ENCODE results near the gene RAB44. TPM values are rescaled to one million over a fixed set of nuclear protein-coding genes. Genes with fewer than 3 reads are reported as not detected.

Gene RAB44, protein sequence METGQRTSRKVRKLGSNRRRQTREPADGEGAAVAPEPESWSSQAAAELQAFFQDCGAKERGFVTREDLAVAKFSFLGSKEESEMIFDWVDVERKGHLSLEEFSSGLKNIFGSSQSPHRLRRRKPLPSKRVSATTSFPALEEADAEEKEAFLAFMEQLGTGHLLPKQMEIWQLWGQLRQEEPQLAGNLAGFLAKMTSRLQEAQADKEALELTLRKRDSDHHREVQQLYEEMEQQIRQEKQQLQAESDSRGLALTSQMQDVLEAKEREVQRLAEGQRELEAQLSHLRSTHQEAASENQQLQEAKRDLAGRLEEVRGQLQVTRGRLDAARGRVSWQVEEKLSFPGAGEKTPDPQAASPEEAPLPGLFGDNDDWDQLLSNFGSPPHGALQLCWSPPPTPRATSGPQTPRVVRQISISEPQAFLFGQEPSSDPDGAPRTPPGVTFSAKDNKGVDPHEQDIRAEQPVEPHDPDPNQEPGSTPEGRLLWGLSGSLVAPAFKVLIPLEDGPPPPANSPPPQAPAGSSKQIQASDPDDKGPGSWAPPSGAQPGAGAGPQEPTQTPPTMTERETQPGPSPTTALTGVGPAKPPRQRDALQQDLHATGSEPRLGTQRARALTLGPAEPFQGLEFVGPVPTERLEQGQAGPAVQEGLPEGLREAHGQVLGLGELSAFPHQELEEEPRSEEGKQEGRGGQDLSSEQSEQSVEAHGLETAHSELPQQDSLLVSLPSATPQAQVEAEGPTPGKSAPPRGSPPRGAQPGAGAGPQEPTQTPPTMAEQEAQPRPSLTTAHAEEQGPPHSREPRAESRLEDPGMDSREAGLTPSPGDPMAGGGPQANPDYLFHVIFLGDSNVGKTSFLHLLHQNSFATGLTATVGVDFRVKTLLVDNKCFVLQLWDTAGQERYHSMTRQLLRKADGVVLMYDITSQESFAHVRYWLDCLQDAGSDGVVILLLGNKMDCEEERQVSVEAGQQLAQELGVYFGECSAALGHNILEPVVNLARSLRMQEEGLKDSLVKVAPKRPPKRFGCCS
- 1.5 TPM for total RNA-seq

DNA sequence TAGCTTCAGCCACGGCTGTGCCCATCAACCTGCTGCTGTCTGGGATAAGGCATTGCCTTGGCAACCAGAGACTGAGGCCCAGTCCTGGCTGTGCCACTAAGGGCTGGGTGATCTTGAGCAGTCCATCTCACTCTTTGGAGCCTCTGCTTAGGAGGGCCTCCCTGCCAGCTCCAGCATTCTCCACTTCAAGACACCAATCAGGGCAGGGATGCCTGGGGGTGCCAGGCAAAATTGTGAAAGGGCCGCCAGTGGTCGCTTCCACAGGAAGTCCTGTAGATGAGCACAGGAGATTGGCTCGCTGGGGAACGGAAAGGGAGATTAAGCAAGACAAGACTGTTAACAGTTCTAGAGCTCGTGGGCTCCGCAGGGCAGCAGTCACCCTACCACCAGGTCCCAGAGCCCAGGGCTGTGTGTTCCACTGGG lies at the start of gene RAB44:
RAB44 (plus strand) TSS at position 346 of the 423 bp plus-strand sequence. CDS start 6,410 bp downstream, outside the sequence.

DNA sequence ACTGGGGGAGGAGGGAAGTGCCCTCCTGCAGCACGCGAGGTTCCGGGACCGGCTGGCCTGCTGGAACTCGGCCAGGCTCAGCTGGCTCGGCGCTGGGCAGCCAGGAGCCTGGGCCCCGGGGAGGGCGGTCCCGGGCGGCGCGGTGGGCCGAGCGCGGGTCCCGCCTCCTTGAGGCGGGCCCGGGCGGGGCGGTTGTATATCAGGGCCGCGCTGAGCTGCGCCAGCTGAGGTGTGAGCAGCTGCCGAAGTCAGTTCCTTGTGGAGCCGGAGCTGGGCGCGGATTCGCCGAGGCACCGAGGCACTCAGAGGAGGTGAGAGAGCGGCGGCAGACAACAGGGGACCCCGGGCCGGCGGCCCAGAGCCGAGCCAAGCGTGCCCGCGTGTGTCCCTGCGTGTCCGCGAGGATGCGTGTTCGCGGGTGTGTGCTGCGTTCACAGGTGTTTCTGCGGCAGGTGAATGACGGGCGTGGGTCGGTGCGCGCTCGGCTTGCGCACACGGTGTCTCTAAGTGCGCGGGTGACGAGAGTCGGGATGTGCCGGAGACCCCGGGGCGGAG lies 19.1 kb upstream of the RAB44 start, which contains the start of gene CDKN1A:
CDKN1A (plus strand) TSS at position 227 of the 555 bp plus-strand sequence. CDS start 5,388 bp downstream, outside the sequence.

Small RNAs within 50 kb of the gene (small RNA-seq; reads per million reads assigned to genes)
- gene RF00019 (ENCODE audit: low replicate concordance), result not detected

Other genes starting within 250 kb of the RAB44 start
- 29.0 TPM for gene STK38, start 150.3 kb upstream of the RAB44 start, total RNA-seq
- gene SRSF3, start 103.5 kb upstream of the RAB44 start, total RNA-seq, result 204 TPM
- gene CDKN1A, start 19.1 kb upstream of the RAB44 start, total RNA-seq, result 27.4 TPM
- 14.2 TPM for gene CPNE5, start 141.6 kb downstream of the RAB44 start, total RNA-seq
- 29.0 TPM for gene PPIL1, start 177.0 kb downstream of the RAB44 start, total RNA-seq
- gene C6orf89, start 188.1 kb downstream of the RAB44 start, total RNA-seq, result 34.2 TPM